Heart left ventricle (tissue), 13 donors: ENCODE results near the gene DNAH5.

Experiments
- CTCF ChIP-seq, 12 donors: fragments of 200-600 bp; sonication (generic) in 4 of 12; IDR thresholded peaks; one replicate each; pipeline versions ENCODE4 v1.5.0 to v1.8.0; 2018 to 2022; ENCODE audit warnings: antibody characterized with exemption in 12 of 12, mild to moderate bottlenecking in 5 of 12
- POLR2A ChIP-seq, 2 donors: fragments of 450-650 bp; IDR thresholded peaks; one replicate each; pipeline ENCODE4 v1.6.1; 2017; ENCODE audit warnings: antibody characterized with exemption in 2 of 2, mild to moderate bottlenecking in 2 of 2, moderate library complexity in 2 of 2
- donor health status: ischemic (EF 13 %, LVEDD 7.1; RV severe dilation, severe dysfunction).
- donor health status: DM: no; HTN: yes; CAD: no.
- donor health status: DM: no; HTN: no; CAD: no.
- donor health status: ischemic (EF 25% LVEDD 6.9; RV normal size, moderate dysfunction).
- donor health status: ischemic (EF 25% LVEDD 5.7; RV mildly dilated, moderate dysfunction).
- donor health status: ischemic (EF 35%, LVEDD 5.7; RV mildly dilated, moderate dysfunction).
- donor health status: nonischemic (EF 11% LVEDD 7.7; RV severe dilation, severe dysfunction).
- donor health status: DM: yes; HTN: yes; CAD: no.
- donor health status: PGD.
- donor health status: ischemic (EF 29% LVEDD 5.4; RV normal size, mild dysfunction).
- donor health status: nonischemic (EF 23%, LVEDD 6.1; RV moderate dilation, normal function).

GRCh38 chr5:13989832-13990231 is 45.3 kb upstream of the DNAH5 start:
- TF ChIP-seq CTCF (IDR thresholded peaks at IDR 0.05) (no peak), POLR2A (IDR thresholded peaks at IDR 0.05) (no peak)
